ENCODE data around the gene CEP89.

DNA sequence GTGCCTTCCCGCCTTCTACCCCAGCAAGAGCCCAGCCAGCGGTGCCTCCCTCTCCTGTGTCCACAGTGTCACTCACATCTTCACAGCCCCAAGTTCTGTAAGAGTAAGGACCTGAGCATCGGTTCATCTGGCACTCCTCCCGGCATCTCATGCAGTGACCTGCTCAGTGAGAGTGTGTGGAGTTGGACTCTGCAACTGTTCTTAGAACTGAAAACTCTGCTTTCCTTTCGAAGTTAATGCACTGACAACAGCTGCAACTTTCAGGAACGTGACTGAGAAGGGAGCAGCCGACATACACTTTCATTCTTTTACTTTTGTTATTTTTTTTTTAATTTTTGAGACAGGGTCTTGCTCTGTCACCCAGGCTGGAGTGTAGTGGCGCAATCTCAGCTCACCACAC, 41.2 kb downstream of the CEP89 start:
- TF ChIP-seq CTCF (IDR thresholded peaks at IDR 0.05) (no peak), EP300 (IDR thresholded peaks at IDR 0.05) (no peak), POLR2AphosphoS5 (IDR thresholded peaks at IDR 0.05) (no peak), POLR2A (IDR thresholded peaks at IDR 0.05) (no peak)
